Lung (tissue), 12 donors: Measurements from ENCODE around the gene DMBX1. TPM values are rescaled to one million over a fixed set of nuclear protein-coding genes. Genes with fewer than 3 reads are reported as not detected.

Source experiments
- ATAC-seq: fragments of 200-7000 bp; cut with Tn5 transposase; one replicate; pipeline ENCODE4 v1.9.1; 2020; ENCODE audit warnings: moderate number of reproducible peaks; ENCODE audit not compliant: insufficient read depth, low FRiP score
- DNase-seq, 3 donors: peaks; one replicate each; pipeline ENCODE4 v3.0.0-alpha.2; 2013 to 2017
- H3K27ac ChIP-seq, 2 donors: one replicate each; pipeline ENCODE4 v1.5.1; 2013; ENCODE audit warnings: mild to moderate bottlenecking in 2 of 2, moderate library complexity in 2 of 2, control low read depth in 1 of 2, inconsistent platforms in 1 of 2, low read depth in 1 of 2, low read length in 1 of 2
- H3K27me3 ChIP-seq, 3 donors: one replicate each; pipeline ENCODE4 v1.5.1; 2013; ENCODE audit warnings: low read length in 2 of 3; ENCODE audit not compliant: control insufficient read depth in 3 of 3, insufficient read depth in 3 of 3
- H3K36me3 ChIP-seq, 4 donors: one replicate each; pipeline ENCODE4 v1.5.1; 2013; ENCODE audit warnings: low read length in 4 of 4, mild to moderate bottlenecking in 1 of 4, moderate library complexity in 1 of 4; ENCODE audit not compliant: control insufficient read depth in 4 of 4, insufficient read depth in 4 of 4
- H3K4me1 ChIP-seq, 5 donors: one replicate each; pipeline ENCODE4 v1.5.1; 2013; ENCODE audit warnings: low read length in 5 of 5, mild to moderate bottlenecking in 2 of 5, moderate library complexity in 1 of 5; ENCODE audit not compliant: control insufficient read depth in 5 of 5, insufficient read depth in 5 of 5
- H3K4me3 ChIP-seq: one replicate; pipeline ENCODE4 v1.5.1; 2013; ENCODE audit warnings: mild to moderate bottlenecking, control low read depth, moderate library complexity
- H3K9ac ChIP-seq, 2 donors: one replicate each; pipeline ENCODE4 v1.5.1; 2013; ENCODE audit warnings: low read length in 2 of 2, control low read depth in 1 of 2; ENCODE audit not compliant: insufficient read depth in 1 of 2
- H3K9me3 ChIP-seq, 4 donors: one replicate each; pipeline ENCODE4 v1.5.1; 2013; ENCODE audit warnings: low read length in 3 of 4, mild to moderate bottlenecking in 1 of 4, moderate library complexity in 1 of 4; ENCODE audit not compliant: control insufficient read depth in 4 of 4, insufficient read depth in 3 of 4
- CTCF ChIP-seq: IDR thresholded peaks from 2 replicates; pipeline ENCODE4 v1.5.1; 2012; ENCODE audit warnings: mild to moderate bottlenecking; ENCODE audit errors: control extremely low read depth, extremely low read depth
- WGBS, 2 donors: extraction: QIAGEN DNeasy Blood & Tissue Kit; methylation state at CpG; one replicate each; pipeline ENCODE4 v1.1.7; 2013; 5-methylcytosine and 5-hydroxymethylcytosine counted together
- polyA plus RNA-seq, 2 donors: library from polyadenylated mRNA; stranded (reverse); fragments of 200-250 nt; gene quantifications; one replicate each; pipeline ENCODE4 v1.2.1, GENCODE V29; 2013
- total RNA-seq, 2 donors: library from RNA; depleted of rRNA in 1 of 2; stranded (reverse); fragments of >200 nt in 1 of 2; gene quantifications; one replicate each; pipeline ENCODE4 v1.2.1, GENCODE V29; 2014 to 2021
- donor health status: control.
- donor health status: control.
- donor health status: Bipolar disorder and iron deficiency.
- donor health status: healthy.
- donor health status: DM: yes; HTN: yes; CAD: no.

Gene DMBX1
- total and polyA plus RNA-seq, 4 donors, result 0.01 to 0.09 TPM; not detected in 2

- H3K27ac ChIP-seq, result no peak overlapping the region
- no peak overlapping the region for H3K9ac ChIP-seq
- H3K4me3 ChIP-seq, result no peak overlapping the region
- no peak for TF ChIP-seq CTCF
- peaks cover 11 to 84% (median 55%) of the 10 kb centered on the region in 3 donors for H3K27me3 ChIP-seq
- WGBS, 2 donors, result 86 to 90% methylated on average over 12 of the region's 12 CpGs
- H3K36me3 ChIP-seq, result no peaks in the 10 kb centered on the region
- no peaks in the 10 kb centered on the region for H3K9me3 ChIP-seq
- ATAC-seq, result no peak
- peaks cover 0 to 6% (median 0%) of the 10 kb centered on the region in 5 donors for H3K4me1 ChIP-seq
- DNase-seq, result no peak
Measured at GRCh38 chr1:46483589-46483988, 6.0 kb upstream of the DMBX1 start.

DNA sequence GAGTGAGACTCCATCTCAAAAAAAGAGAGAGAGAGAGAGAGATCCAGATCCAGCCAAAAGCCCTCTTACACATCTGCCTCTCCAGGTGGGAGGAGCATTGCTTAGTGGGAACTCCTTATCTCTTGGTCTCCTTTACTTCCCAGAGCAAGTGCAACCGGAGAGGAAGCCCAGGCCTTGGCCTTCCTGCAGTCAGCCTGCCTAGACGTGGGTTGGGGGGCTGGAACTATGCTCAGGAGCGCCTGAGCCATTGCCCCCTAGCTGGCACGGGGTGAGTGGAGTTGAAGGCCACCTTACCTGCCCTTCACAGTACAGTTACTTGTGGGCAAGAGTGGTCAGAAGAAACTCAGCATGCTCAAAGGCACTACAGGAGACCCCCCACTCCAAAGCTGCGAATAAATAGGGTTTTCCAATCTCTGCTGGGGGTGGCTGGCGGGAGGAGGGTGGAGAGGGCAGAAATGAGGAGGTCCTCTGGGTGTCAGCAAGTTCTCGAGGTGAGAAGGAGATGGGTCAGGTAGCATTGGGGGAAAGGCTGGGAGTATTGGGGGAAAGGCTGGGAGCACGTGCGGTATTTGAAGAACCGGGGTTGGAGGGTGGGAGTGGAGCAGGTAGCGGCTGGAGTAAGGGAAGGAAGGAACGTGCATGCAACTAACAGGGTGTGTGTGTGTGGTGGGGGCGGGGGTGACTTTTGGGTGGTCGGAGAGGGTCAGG lies 4.7 kb upstream of the DMBX1 start:
- Histone ChIP-seq H3K36me3 (no peaks in the 10 kb centered on the region), H3K4me1 (peaks cover 0 to 8% (median 0%) of the 10 kb centered on the region in 5 donors), H3K27me3 (peaks cover 13 to 93% (median 64%) of the 10 kb centered on the region in 3 donors), H3K27ac (no peak overlapping the region), H3K9me3 (peaks cover 0 to 3% (median 0%) of the 10 kb centered on the region in 4 donors), H3K4me3 (no peak overlapping the region), H3K9ac (no peak overlapping the region)
- no peak for ATAC-seq
- TF ChIP-seq CTCF, result no peak
- no peak for DNase-seq
- 35 to 38% methylated on average over 14 of the region's 14 CpGs for WGBS, 2 donors

DNA sequence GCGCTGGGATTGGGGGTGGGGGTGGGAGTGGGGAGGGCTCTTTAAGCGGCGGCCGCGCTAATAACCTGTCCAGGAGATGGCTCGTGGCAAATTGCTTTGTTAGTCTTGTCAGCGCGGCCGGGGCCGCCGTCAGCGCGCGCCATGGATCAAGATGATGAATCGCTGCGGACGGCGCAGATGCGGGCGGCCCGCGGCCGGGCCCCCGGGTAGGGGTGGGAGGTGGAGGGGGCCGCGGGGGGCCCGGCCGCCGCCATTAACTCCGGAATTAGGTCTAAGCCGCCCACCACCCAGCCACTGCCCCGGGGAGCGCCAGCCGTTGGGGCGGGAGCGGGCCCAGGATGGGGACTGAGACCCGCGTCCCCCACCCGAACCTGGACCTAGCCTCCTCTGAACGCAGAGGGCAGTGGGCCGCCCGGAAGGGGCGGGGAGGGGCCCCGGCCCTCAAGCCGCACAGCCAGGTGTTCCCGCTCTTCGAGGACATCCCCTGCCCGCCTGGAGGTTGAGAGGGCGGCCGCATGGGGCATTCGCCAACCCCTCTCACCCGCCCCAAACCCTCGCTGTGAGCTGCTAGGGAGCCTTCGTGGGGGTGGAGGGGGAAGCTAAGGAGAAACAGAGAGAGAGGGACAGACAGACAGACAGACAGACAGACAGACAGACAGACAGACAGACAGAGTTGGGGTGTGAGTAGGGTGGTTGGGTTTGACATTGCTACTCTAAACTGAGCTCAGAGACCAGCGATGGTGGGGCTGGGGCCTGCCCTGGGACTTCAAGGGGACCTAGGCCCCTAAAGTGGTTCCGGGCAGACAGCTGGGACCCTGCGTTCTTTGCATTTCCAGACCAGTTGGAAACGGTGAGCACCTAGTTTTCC lies 3.8 kb upstream of the DMBX1 start:
- Histone ChIP-seq H3K36me3 (no peaks in the 10 kb centered on the region), H3K9me3 (peaks cover 0 to 3% (median 0%) of the 10 kb centered on the region in 4 donors), H3K9ac (no peak overlapping the region), H3K27me3 (peaks cover 13 to 96% (median 65%) of the 10 kb centered on the region in 3 donors), H3K27ac (no peak overlapping the region), H3K4me1 (peaks cover 0 to 9% (median 0%) of the 10 kb centered on the region in 5 donors), H3K4me3 (no peak overlapping the region)
- ATAC-seq (no peak), DNase-seq (no peak)
- no peak for TF ChIP-seq CTCF
- WGBS, 2 donors, result 8 to 12% methylated on average over 44 to 58 of the region's 58 CpGs
